Islet of Langerhans (tissue), 1 donor: Measurements from ENCODE around the gene UBAP2L.
"Not testable (repeated sequence)": the region's sequence is repeated elsewhere in the genome, so short reads cannot be mapped to it uniquely, and the experiment has no call there.

Experiments used
- FAIRE-seq: peaks from one replicate; lab custom pipeline; 2011; peaks lifted over from hg19 to GRCh38; lab: Jason Lieb, UNC

The UBAP2L gene

DNA sequence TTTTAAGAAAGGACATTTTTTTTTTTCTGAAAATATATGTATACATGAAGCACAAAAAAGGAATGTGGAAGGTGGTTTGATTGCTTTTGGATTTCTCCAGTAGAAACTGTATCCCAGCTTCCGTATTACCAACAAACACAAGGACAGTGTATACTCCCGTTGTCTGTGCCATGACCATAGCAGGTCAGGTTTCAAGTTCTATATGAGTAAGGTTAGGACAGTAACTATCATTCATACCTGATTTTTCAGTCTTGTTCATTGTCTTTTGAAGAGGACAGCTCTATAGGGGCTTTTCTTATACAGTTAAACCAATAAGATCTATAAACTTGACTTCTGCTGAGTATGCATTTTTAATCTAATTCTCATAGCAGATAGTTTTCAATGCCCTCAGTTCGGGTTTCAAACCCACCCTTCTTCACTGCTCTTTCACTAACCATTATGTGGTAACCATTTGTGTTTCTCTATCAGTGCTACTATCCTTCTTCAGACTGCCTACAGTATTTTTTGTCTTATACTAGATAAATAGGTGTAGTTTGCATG lies 19.6 kb downstream of the UBAP2L start:
- no peak for FAIRE-seq

- FAIRE-seq: no peak
These were observed 21.1 kb downstream of the UBAP2L start for GRCh38 chr1:154241703-154242351.

GRCh38 chr1:154253671-154254070 lies 32.9 kb downstream of the UBAP2L start:
- FAIRE-seq: no peak

GRCh38 chr1:154256686-154257085 lies 35.9 kb downstream of the UBAP2L start:
- no peak for FAIRE-seq

GRCh38 chr1:154258784-154259183 lies 38.0 kb downstream of the UBAP2L start:
- FAIRE-seq: no peak

- no peak for FAIRE-seq
These were observed 39.4 kb downstream of the UBAP2L start for GRCh38 chr1:154260127-154260526.

DNA sequence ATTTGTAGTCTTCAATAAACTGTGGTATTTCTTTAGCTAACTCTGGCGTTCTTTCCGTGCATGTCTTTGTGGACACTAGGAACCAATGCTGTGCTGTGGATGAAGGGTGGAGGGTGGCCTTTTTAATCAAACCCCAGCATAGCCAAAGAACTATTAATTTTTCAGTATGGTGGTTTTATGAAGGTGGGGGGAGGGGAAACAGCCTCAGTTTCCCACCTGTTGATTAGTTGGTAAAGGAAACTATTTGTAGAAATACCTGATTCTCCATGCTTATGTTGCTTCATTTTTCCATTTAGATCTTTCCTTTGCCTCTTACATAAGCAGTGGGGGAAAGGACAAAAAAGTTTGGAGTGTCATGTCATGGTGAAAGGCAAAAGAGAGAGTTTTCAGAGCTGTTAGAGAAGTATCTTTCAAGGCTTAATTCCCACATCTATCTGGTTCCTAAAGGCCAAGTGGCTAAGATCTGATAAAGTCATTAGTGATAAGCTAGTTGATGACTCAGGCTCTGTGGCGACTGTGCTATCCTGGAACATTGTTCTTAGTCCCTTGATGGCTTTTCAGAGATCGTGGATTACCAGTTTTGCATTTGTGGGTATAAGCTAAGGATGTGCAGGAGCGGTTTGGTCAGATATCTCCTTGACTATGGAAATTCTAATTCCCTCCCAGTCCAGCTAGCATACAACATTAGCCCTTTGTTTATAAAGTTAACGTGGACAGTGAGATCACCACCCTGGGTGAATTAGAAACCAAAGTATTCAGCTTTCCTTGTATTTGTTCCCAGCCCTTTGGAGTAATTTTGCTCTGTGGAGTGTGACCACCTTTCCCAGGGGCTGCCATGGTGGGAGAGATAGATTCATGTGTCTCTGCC lies 42.9 kb downstream of the UBAP2L start:
- no peak for FAIRE-seq

- no peak for FAIRE-seq
These were observed 43.7 kb downstream of the UBAP2L start for GRCh38 chr1:154264454-154264853.

DNA sequence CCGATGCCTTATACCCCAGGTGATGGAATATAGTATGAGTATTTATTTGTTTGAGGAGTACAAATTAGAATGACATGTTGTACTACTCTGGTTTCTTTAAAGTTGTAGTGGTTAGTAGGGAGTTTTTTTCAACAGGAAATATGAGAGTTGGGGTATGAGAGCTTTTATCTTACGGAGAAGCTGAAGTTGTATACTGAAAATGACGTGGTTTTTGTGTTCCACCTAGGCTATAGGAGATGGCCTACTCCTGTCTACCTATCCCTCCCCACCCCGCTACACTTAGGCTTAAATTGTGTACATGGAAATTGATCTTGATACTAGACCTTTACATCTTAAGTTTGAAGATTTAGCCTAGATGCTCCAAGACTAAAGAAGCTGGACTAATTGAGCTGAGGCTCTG lies 44.8 kb downstream of the UBAP2L start:
- no peak for FAIRE-seq

- no peak for FAIRE-seq
These were observed 50.1 kb downstream of the UBAP2L start for GRCh38 chr1:154270833-154271232.

- peak; percentile 73 for FAIRE-seq
These were observed 51.7 kb downstream of the UBAP2L start, which contains the start of gene HAX1 for GRCh38 chr1:154272217-154272998. HAX1 (plus strand) TSS chr1:154272629; CDS start chr1:154272724, 95 bp downstream.

GRCh38 chr1:154272999-154273563 lies 52.3 kb downstream of the UBAP2L start:
- no peak for FAIRE-seq

GRCh38 chr1:154276797-154277196 lies 56.0 kb downstream of the UBAP2L start:
- FAIRE-seq: no peak

GRCh38 chr1:154287591-154287990 lies 66.8 kb downstream of the UBAP2L start:
- FAIRE-seq: not testable (repeated sequence)

DNA sequence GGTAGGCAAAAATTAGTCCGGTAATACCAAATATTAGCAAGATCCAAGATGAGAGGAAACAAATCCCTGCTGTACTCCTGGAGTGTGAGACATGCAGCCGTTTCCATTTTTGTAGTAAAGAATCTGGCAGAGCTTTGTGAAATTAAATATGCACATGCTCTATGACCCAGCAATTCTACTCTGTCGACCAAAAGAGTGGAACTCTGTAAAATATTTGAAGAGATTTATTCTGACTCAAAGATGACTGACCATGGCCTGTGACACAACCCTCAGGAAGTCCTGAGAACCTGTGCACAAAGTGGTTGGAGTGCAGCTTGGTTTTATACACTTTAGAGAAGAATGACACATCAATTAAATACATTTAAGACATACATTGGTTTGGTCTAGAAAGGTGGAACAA lies 67.9 kb downstream of the UBAP2L start:
- no peak for FAIRE-seq

DNA sequence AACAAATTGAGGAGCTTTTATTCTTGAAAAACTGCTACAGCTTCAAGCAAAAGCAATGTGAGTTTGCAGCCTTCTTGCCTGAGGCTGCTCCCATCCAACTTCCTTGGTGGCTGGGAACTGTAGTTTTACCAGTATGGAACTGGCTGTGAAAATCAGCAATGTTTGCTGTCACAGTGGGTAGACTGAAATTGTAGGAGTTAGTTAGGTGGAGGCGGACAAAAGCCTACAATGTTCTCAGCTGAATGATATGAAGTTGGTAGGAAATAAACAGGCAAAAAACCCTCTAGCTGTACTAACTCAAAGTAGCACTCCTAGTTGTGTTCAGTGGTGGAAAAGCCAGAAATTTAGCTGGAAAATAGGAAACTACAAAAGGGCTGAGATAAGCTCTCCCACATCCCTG lies 70.2 kb downstream of the UBAP2L start:
- no peak for FAIRE-seq

GRCh38 chr1:154295408-154296235 lies 74.9 kb downstream of the UBAP2L start:
- FAIRE-seq: no peak

GRCh38 chr1:154301582-154301981 lies 80.8 kb downstream of the UBAP2L start:
- no peak for FAIRE-seq

DNA sequence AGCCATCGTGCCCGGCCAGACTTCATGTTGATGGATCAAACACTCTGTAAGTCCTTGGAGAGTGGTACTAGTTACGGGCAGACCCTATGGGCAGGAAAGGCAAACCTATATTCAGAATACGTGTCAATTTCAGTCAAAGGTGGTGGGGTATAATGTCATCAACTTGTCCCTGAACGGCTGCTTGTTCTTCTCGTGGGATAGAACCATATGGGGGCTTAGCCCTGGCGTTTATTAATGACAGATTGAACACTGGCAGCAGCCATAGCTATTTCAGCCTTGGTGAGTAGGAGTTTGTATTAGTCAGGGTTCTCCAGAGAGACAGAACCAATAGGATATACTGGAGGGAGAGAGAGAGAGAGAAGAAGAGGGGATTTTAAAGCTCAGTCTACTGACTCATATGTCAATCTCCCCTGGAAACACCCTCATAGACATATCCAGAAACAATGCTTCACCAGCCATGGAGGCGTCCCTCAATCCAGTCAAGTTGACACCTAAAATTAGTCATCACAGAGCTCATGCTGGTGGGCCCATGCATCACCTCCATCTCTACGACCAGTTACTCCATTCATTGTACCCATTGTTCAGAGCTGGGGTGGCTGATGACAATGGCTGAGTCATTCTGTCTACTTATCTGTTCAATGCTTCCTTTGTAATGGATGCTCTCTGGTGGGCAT lies 84.0 kb downstream of the UBAP2L start:
- FAIRE-seq: no peak

- no peak for FAIRE-seq
These were observed 85.4 kb downstream of the UBAP2L start for GRCh38 chr1:154306151-154306550.
